ENCODE data around the gene KRT3.

Gene KRT3

GRCh38 chr12:52783563-52784316 lies 12.2 kb downstream of the KRT3 start:
- no peak for DNase-seq (ENCODE audit: low read depth in 2 of 2, low spot score in 1 of 2)

DNA sequence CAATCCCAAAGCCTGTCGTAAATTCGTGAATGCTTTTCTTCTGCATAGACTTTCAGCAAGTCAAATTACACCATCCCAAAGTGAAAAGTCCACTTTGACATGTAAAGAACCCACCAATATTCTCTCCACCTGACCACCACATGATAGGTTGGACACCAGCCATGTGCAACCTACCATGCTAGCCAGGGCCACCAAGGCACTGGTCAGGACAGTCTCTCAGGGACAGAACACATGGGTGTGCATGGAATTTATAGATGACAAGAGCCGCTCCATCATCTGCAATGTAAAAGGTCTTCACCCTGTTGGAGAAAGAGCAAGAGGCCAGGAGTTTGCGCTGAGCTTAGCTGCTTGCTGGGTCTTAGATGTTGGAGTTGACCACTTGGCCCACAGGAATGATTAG lies 13.4 kb downstream of the KRT3 start:
- DNase-seq (ENCODE audit: low read depth in 2 of 2, low spot score in 1 of 2): no peak

- DNase-seq (ENCODE audit: low read depth in 2 of 2, low spot score in 1 of 2): no peak
Observed at GRCh38 chr12:52781399-52782082, 14.4 kb downstream of the KRT3 start.

- DNase-seq (ENCODE audit: low read depth in 2 of 2, low spot score in 1 of 2): no peak
Observed at GRCh38 chr12:52779914-52780313, 16.0 kb downstream of the KRT3 start.

DNA sequence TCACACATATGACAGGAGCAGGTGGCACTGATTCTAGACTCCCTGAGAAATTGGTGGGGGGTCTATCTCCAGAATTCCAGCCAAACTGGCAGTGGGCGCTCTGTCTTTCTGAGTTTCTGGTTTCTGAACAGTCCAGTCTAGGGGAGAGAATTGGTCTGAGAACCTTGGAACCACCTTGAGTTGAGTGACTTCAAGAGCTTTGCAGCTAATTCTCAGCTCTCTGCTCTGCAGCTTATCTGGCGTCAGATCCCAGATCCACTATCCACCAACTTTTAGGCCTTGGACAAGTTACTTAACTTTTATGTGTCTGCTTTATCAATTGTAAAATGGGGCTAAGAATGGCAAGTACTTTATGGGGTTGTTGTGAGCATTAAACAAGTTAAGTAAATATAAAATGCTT lies 17.1 kb downstream of the KRT3 start:
- DNase-seq (ENCODE audit: low read depth in 2 of 2, low spot score in 1 of 2): no peak

- DNase-seq (ENCODE audit: low read depth in 2 of 2, low spot score in 1 of 2): no peak
Observed at GRCh38 chr12:52777566-52777965, 18.4 kb downstream of the KRT3 start.

DNA sequence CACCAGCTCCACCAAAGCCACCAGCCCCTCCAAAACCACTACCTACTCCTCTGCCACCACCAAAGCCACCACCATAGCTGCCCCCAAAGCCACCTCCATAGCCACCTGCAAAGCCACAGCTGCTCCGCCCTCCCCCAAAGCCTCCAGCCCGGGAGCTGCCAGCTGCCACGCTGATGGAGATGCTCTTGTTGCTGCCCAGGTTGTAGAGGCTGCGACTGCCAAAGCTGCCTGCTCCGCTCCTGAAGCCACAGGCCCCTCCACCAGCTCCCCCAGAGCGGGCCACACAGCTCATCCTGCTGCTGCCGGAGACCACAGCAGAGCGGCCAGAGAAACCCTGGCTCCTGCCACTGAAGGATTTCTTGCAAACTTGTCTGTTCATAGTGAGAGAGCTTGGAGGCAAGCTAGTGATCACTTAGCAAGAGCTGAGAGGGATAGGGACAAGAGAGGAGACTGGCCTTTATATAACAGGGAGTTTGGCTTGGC lies 19.0 kb downstream of the KRT3 start, which contains the start of gene KRT76:
TSS of gene KRT76 (minus strand) at position 433 of the 483 bp plus-strand sequence. CDS start at position 379, 54 bp downstream.
- no peak for DNase-seq (ENCODE audit: low read depth in 2 of 2, low spot score in 1 of 2)

DNA sequence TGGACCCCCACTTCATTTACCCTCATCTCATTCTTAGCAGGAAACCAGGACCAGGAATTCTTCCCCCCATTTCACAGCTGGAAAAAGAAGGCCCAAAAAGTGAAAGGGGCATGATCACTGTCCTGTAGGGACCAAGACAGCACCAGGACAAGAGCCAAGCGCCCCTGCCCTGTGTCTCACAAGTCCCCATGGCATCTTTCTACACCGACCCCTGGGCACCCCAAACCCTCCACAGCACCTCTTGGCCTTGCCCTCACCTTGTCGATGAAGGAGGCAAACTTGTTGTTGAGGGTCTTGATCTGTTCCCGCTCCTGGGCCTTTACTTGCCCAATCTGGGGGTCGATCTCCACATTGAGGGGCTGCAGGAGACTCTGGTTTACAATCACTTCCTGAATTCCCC lies 19.5 kb downstream of the KRT3 start:
- no peak for DNase-seq (ENCODE audit: low read depth in 2 of 2, low spot score in 1 of 2)

DNA sequence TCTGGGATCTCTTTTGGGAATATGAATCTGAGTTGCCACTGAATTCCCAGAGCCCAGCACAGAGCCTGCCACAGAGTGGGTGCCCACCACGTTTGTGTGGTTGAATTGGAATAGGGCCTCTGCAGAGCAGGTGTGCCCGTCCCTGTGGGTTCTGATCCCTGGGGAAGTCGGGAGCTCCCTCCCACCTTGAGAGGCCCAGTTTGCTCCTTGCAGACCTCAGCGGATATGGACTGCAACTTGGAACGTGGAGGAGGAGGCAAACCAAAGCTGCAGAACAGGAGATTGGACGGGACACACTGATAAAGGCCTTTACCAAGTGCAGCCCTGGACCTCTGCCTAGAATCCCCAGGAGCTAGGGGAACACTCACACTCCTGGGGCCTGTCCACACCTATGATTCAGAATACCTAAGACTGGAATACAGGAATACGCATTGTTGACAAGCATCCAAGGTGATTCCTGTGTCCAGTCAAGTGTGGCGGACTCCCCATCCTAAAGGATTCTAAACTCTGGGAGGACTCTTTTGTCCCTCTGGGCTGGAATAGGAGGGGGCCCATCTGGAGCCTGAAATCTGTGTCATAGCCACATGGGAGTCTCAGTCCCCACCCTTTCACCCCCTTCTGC lies 21.2 kb downstream of the KRT3 start:
- DNase-seq (ENCODE audit: low read depth in 2 of 2, low spot score in 1 of 2): no peak

DNA sequence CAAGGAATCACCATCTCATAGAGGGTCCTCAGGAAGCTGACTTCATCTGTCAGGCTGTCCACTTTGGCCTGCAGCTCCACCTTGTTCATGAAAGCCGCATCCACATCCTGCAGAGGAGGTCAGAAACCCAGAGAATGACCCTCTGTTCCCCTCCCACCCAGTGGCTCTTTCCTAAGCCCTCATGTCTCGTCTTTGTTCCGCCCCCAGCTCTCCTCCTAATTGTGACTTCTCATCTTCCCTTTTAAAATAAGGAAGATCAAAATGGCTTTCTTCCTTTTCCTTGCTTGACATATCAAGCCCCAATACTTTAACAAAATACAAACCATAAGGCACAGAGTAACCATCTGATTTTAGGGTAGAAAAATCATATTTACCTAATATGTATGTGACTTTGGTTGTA lies 23.1 kb downstream of the KRT3 start:
- DNase-seq (ENCODE audit: low read depth in 2 of 2, low spot score in 1 of 2): no peak

GRCh38 chr12:52772188-52772587 lies 23.7 kb downstream of the KRT3 start:
- DNase-seq (ENCODE audit: low read depth in 2 of 2, low spot score in 1 of 2): no peak

DNA sequence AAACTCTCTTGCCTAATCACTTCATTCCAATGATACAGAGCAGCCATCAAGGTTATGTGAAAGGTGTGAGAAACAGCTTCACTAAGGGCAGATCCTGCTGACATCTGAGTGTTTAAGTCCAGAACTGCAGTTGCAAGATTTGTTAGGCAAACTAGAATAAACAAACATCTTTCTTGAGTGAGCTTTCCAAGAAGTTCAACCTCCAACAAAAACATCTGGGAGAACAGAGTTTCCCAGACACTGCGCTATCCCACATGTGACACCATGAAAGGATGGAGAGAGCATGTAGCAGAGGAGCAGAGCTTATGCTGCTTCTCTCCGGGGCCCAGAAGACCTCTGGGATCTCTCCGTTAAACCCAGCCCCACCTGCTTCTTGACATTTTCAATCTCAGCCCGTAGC lies 24.4 kb downstream of the KRT3 start:
- no peak for DNase-seq (ENCODE audit: low read depth in 2 of 2, low spot score in 1 of 2)

- no peak for DNase-seq (ENCODE audit: low read depth in 2 of 2, low spot score in 1 of 2)
Observed at GRCh38 chr12:52771088-52771487, 24.8 kb downstream of the KRT3 start.

DNA sequence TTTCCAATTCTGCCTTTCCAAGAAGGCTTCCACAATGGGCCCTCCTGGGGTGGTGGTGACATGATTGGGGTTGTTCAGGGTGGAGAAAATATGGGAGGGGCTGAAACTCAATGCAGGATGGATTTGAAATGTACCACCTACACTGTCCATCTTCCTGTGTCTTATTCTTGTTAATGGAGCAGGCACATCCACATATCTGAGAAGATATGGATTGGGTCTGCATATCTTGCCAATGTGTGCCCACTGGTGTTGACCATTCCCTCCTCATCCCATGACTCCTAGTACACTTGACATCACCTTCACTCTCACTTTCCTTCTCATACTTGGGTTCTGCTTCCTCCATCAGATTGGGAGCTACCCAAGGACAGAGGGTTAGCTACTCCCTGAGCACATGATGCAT lies 26.0 kb downstream of the KRT3 start:
- no peak for DNase-seq (ENCODE audit: low read depth in 2 of 2, low spot score in 1 of 2)

DNA sequence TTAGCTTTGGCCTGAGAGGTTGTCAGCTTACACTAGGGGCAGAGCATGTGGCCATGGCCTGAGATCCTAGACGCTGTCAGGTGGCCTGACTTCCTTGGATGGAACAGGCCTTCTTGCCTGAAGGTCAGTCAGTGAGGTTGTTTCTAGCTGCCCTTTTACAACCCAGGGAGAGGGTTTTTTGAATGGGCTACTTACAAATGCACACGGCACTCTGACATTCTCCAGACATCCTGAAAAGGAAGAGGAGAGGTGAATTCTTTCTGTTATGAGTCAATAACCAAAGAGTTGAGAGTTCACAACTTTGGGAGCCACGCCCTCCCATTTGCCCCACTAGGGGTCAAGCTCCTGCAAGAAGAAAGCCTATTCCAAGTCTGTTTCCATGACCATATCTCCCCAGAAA lies 26.6 kb downstream of the KRT3 start:
- DNase-seq (ENCODE audit: low read depth in 2 of 2, low spot score in 1 of 2): no peak

DNA sequence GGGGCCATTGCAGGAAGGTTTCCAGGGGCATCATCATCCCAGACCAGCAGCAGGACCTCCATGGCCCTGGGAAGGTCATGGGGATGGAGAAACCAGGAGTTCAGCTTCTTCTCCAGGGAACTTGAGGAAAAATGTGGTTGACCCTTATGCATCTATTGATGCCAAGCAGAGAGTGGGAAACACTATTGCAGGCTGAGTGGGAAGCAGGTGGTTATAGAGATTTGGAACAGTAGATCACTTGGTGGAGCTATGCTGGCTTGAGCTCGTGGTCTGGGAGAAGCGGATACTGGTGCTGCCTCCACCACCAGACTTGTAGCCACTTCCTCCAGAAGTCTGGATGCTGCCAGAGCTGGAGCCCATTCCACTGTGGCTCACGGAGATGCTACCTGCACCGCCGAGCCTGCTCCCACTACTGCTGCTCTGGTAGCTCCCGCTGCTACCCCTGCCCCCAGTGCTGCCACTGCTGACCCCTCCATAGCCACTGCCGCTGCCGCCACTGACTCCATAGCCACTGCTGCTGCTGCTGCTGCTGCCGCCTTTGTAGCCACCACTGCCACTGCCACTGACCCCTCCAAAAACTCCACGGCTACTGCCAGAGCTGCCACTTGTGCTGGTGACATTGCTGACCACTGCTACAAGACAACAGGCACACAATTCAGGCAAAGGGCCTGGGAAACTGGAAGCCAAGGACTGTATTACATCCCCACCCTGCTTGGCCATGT lies 27.3 kb downstream of the KRT3 start:
- DNase-seq (ENCODE audit: low read depth in 2 of 2, low spot score in 1 of 2): no peak

DNA sequence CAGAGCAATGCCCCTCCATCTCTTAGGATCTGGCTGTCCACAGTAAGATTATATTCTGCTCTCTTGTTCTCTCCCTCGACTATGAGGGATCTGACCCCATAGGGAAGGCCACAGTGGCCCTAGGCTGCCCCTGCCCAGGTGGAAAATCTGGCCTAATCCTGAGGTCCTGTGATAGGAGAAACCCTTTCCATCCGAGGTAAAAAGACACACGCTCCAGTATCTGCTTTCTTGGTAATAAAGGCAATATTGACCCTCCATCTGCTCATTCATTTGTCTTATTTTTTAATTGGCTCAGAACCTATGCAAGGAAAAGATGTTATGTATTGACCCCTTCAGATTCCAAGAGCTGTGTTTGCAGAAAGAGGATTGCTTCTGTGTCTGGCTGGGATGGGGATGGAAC lies 28.5 kb downstream of the KRT3 start:
- DNase-seq (ENCODE audit: low read depth in 2 of 2, low spot score in 1 of 2): no peak

DNA sequence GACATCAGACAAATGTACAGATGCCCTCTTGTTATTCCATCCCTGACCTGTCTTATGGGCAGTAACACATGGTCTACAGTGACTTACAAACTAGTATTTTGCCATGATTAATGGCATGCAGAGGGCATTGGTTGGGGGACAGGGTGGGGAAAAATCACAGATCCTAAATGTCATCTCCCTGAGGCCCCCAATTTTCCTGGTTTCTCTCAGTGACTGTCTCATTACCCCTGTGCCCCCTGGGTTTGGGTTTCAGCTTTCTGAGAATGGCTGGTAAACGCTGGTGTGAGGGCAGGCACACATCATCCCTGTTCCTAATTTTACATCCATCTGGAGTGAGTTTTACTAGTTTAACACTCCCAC lies 28.9 kb downstream of the KRT3 start:
- no peak for DNase-seq (ENCODE audit: low read depth in 2 of 2, low spot score in 1 of 2)

DNA sequence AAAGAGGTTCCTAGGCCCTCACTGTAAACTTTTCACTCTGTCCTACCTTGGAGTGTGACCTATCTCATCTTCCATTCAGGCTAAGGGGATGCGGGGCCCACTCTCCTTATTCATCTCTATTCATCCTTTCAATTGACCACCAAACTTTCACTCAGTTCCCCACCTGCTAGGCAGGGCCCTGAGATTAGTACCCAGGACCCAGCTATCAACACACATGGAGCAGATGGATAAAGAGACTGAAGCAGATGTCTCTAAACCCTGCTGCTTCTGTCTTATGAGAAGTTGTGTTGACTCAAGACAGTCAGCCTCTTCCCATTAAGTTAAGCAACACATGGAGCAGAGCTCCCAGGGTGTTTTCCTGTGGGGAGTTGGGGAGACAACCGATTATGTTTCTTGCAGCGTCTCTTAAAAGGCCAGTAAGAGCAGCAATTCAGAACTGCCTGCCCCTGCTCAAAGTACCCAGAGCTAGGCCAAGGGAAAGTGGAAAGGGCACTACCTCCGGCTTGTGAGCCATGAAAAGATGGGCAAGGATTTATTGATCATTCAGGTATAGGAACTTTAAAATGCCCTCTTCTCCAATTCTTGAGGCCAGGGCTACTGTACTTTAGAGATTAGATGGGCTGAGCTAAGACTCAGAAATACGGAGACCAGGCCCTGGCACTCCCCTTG lies 29.4 kb downstream of the KRT3 start:
- DNase-seq (ENCODE audit: low read depth in 2 of 2, low spot score in 1 of 2): no peak

GRCh38 chr12:52765702-52766101 lies 30.2 kb downstream of the KRT3 start:
- DNase-seq (ENCODE audit: low read depth in 2 of 2, low spot score in 1 of 2): no peak

GRCh38 chr12:52763991-52764390 lies 31.9 kb downstream of the KRT3 start:
- DNase-seq (ENCODE audit: low read depth in 2 of 2, low spot score in 1 of 2): no peak
